MM.1S (cell line): Measurements from ENCODE around the gene ERICH6.

ENCODE experiments used
- DNase-seq: peaks from one replicate; pipeline ENCODE4 v3.0.0-alpha.2; 2015
- H2AFZ ChIP-seq: fragments of 300-600 bp; sonication (generic); 2 replicates; pipeline ENCODE4 v1.6.0; 2016; ENCODE audit warnings: antibody characterized with exemption, low read length
- H3F3A ChIP-seq: fragments of 300-600 bp; sonication (generic); 2 replicates; pipeline ENCODE4 v1.6.1; 2016; ENCODE audit warnings: mild to moderate bottlenecking, antibody characterized with exemption, low read length, moderate library complexity, mixed read lengths; ENCODE audit not compliant: insufficient read depth
- H3K27ac ChIP-seq: fragments of 300-600 bp; sonication (generic); 2 replicates; pipeline ENCODE4 v1.5.1; 2016; ENCODE audit warnings: mild to moderate bottlenecking, low read length
- H3K27me3 ChIP-seq: fragments of 300-600 bp; sonication (generic); replicated peaks from 2 replicates; pipeline ENCODE4 v1.6.0; 2016; ENCODE audit warnings: low read length; ENCODE audit not compliant: insufficient read depth
- H3K36me3 ChIP-seq: fragments of 300-600 bp; sonication (generic); replicated peaks from 2 replicates; pipeline ENCODE4 v1.6.1; 2016; ENCODE audit warnings: mild to moderate bottlenecking, low read length, mixed read lengths; ENCODE audit not compliant: insufficient read depth
- H3K4me1 ChIP-seq: fragments of 300-600 bp; sonication (generic); 2 replicates; pipeline ENCODE4 v1.6.1; 2016; ENCODE audit warnings: low read length, mixed read lengths
- H3K4me2 ChIP-seq: fragments of 300-600 bp; sonication (generic); 2 replicates; pipeline ENCODE4 v1.6.0; 2016; ENCODE audit warnings: low read depth, low read length
- H3K4me3 ChIP-seq: fragments of 300-600 bp; sonication (generic); 2 replicates; pipeline ENCODE4 v1.5.1; 2016; ENCODE audit warnings: low read length, mixed read lengths
- H3K79me2 ChIP-seq: fragments of 300-600 bp; sonication (generic); 2 replicates; pipeline ENCODE4 v1.6.1; 2016; ENCODE audit warnings: mixed run types, low read length, mixed read lengths
- H3K9ac ChIP-seq: fragments of 300-600 bp; sonication (generic); 2 replicates; pipeline ENCODE4 v1.6.1; 2016; ENCODE audit warnings: low read length, mixed read lengths
- H3K9me2 ChIP-seq: fragments of 300-600 bp; sonication (generic); replicated peaks from 2 replicates; pipeline ENCODE4 v1.6.1; 2016; ENCODE audit warnings: mild to moderate bottlenecking, low read length, mixed read lengths; ENCODE audit not compliant: insufficient read depth
- H3K9me3 ChIP-seq: fragments of 300-600 bp; sonication (generic); replicated peaks from 2 replicates; pipeline ENCODE4 v1.6.1; 2016; ENCODE audit warnings: mild to moderate bottlenecking, low read length, mixed read lengths; ENCODE audit not compliant: insufficient read depth
- H4K20me1 ChIP-seq: fragments of 300-600 bp; sonication (generic); 2 replicates; pipeline ENCODE4 v1.6.1; 2016; ENCODE audit warnings: mild to moderate bottlenecking, low read length, moderate library complexity, mixed read lengths; ENCODE audit not compliant: insufficient read depth
- CTCF ChIP-seq: fragments of 300-600 bp; sonication (generic); IDR thresholded peaks from 2 replicates; pipeline ENCODE4 v1.5.1; 2016; ENCODE audit warnings: antibody characterized with exemption, low read length, mixed read lengths
- EZH2 ChIP-seq: fragments of 300-600 bp; sonication (generic); optimal IDR thresholded peaks from 2 replicates; pipeline ENCODE3; 2017; ENCODE audit warnings: low read depth, mild to moderate bottlenecking, antibody characterized with exemption, low read length, mixed read lengths
- EZH2phosphoT487 ChIP-seq: fragments of 300-600 bp; sonication (generic); IDR thresholded peaks from 2 replicates; pipeline ENCODE4 v1.6.1; 2018; ENCODE audit warnings: antibody characterized with exemption, low read length

ERICH6 gene

GRCh38 chr3:150703756-150704344, at the start of gene ERICH6:
TSS of gene ERICH6 (minus strand) at chr3:150703920. CDS start at chr3:150703898, 22 bp downstream.
- Histone ChIP-seq H3K4me3 (peak within 1 kb of the TSS; percentile 65), H2AFZ (peak within 1 kb of the TSS; percentile 84), H3K9me2 (no peaks in the 10 kb centered on the region), H3K9me3 (no peaks in the 10 kb centered on the region), H3K4me2 (peak within 1 kb of the TSS; percentile 76), H3K4me1 (no peaks in the 10 kb centered on the region), H3K27me3 (no peaks in the 10 kb centered on the region), H3K9ac (peak within 1 kb of the TSS; percentile 85), H3K36me3 (no peaks in the 10 kb centered on the region), H4K20me1 (no peaks in the 10 kb centered on the region), H3K27ac (peak within 1 kb of the TSS; percentile 74; the same call in 1 of the 2 replicates), H3K79me2 (no peaks in the 10 kb centered on the region), H3F3A (0 out of 2 replicates have a peak, but pooled peaks cover 5% of the 10 kb centered on the region)
- peak; percentile 93 for DNase-seq
- TF ChIP-seq CTCF (peak; percentile 23), EZH2 (no peak), EZH2phosphoT487 (no peak)

- H3F3A ChIP-seq: no peaks in the 10 kb centered on the region; the same call in 1 of the 2 replicates
- no peaks in the 10 kb centered on the region for H3K9me2 ChIP-seq
- peaks cover 64% of the 10 kb centered on the region for H4K20me1 ChIP-seq
- peaks cover 99% of the 10 kb centered on the region for H3K79me2 ChIP-seq
- H3K9ac ChIP-seq: no peak overlapping the region
- H3K27me3 ChIP-seq: no peaks in the 10 kb centered on the region
- no peaks in the 10 kb centered on the region for H3K9me3 ChIP-seq
- 0 out of 2 replicates have a peak, but pooled peaks cover 8% of the 10 kb centered on the region for H3K4me1 ChIP-seq
- TF ChIP-seq CTCF (no peak), EZH2 (no peak), EZH2phosphoT487 (no peak)
- no peak overlapping the region for H3K27ac ChIP-seq
- no peak overlapping the region for H3K4me3 ChIP-seq
- H3K36me3 ChIP-seq: no peaks in the 10 kb centered on the region; the same call in 1 of the 2 replicates
- no peak for DNase-seq
- H3K4me2 ChIP-seq: no peak overlapping the region
- H2AFZ ChIP-seq: no peak overlapping the region
Observed at GRCh38 chr3:150751781-150752263, 48.1 kb upstream of the ERICH6 start.

GRCh38 chr3:150749255-150749654, 45.5 kb upstream of the ERICH6 start:
- Histone ChIP-seq H3K9me3 (no peaks in the 10 kb centered on the region), H3K9me2 (no peaks in the 10 kb centered on the region), H3K4me1 (0 out of 2 replicates have a peak, but pooled peaks cover 6% of the 10 kb centered on the region), H2AFZ (no peak overlapping the region), H3F3A (no peaks in the 10 kb centered on the region), H3K4me3 (no peak overlapping the region), H3K4me2 (no peak overlapping the region), H3K79me2 (peaks cover 100% of the 10 kb centered on the region), H3K27me3 (no peaks in the 10 kb centered on the region), H3K27ac (no peak overlapping the region), H3K36me3 (no peaks in the 10 kb centered on the region), H4K20me1 (peaks cover 76% of the 10 kb centered on the region), H3K9ac (no peak overlapping the region)
- DNase-seq: no peak
- no peak for TF ChIP-seq CTCF
- TF ChIP-seq EZH2phosphoT487: no peak
- no peak for TF ChIP-seq EZH2
